ENCODE measurements around the gene CAMK1D.
"Not testable (repeated sequence)": the region's sequence is repeated elsewhere in the genome, so short reads cannot be mapped to it uniquely, and the experiment has no call there.

Gene CAMK1D

GRCh38 chr10:12807096-12807755, 457.9 kb downstream of the CAMK1D start:
- no peak for DNase-seq

- DNase-seq: no peak
Observed at GRCh38 chr10:12808014-12808613, 458.8 kb downstream of the CAMK1D start.

- not testable (repeated sequence) for DNase-seq
Observed at GRCh38 chr10:12810046-12810445, 460.7 kb downstream of the CAMK1D start.

- no peak for DNase-seq
Observed at GRCh38 chr10:12811826-12812225, 462.5 kb downstream of the CAMK1D start.

GRCh38 chr10:12812571-12812970, 463.2 kb downstream of the CAMK1D start:
- DNase-seq: no peak

GRCh38 chr10:12814166-12814565, 464.8 kb downstream of the CAMK1D start:
- no peak for DNase-seq

GRCh38 chr10:12819071-12819470, 469.7 kb downstream of the CAMK1D start:
- DNase-seq: no peak

GRCh38 chr10:12819656-12820055, 470.3 kb downstream of the CAMK1D start:
- no peak for DNase-seq

- DNase-seq: no peak
Observed at GRCh38 chr10:12822126-12822892, 473.0 kb downstream of the CAMK1D start.

- DNase-seq: no peak
Observed at GRCh38 chr10:12822893-12823170, 473.5 kb downstream of the CAMK1D start.

GRCh38 chr10:12823328-12823727, 474.0 kb downstream of the CAMK1D start:
- no peak for DNase-seq

- no peak for DNase-seq
Observed at GRCh38 chr10:12825260-12825849, 476.0 kb downstream of the CAMK1D start.

GRCh38 chr10:12826800-12827372, 477.5 kb downstream of the CAMK1D start:
- no peak for DNase-seq

- DNase-seq: no peak
Observed at GRCh38 chr10:12828736-12829135, 479.4 kb downstream of the CAMK1D start.

GRCh38 chr10:12829831-12830390, 480.6 kb downstream of the CAMK1D start:
- no peak for DNase-seq

GRCh38 chr10:12832096-12832495, 482.7 kb downstream of the CAMK1D start:
- DNase-seq: no peak

- no peak for DNase-seq
Observed at GRCh38 chr10:12833451-12833850, 484.1 kb downstream of the CAMK1D start.

GRCh38 chr10:12834116-12834665, 484.8 kb downstream of the CAMK1D start:
- no peak for DNase-seq

- DNase-seq: no peak
Observed at GRCh38 chr10:12834721-12835120, 485.4 kb downstream of the CAMK1D start.

GRCh38 chr10:12835709-12836108, 486.4 kb downstream of the CAMK1D start:
- DNase-seq: no peak

- no peak for DNase-seq
Observed at GRCh38 chr10:12838366-12838765, 489.0 kb downstream of the CAMK1D start.

- no peak for DNase-seq
Observed at GRCh38 chr10:12838995-12839927, 489.9 kb downstream of the CAMK1D start.

All from kidney glomerular epithelial cell (primary cell).